ENCODE measurements around the gene ENG. TPM values are rescaled to one million over a fixed set of nuclear protein-coding genes. Genes with fewer than 3 reads are reported as not detected.
"Not testable (repeated sequence)": the region's sequence is repeated elsewhere in the genome, so short reads cannot be mapped to it uniquely, and the experiment has no call there.

The ENG gene
- total RNA-seq, 2 experiments from 2014 or later, result 10.5 to 11.6 TPM

DNA sequence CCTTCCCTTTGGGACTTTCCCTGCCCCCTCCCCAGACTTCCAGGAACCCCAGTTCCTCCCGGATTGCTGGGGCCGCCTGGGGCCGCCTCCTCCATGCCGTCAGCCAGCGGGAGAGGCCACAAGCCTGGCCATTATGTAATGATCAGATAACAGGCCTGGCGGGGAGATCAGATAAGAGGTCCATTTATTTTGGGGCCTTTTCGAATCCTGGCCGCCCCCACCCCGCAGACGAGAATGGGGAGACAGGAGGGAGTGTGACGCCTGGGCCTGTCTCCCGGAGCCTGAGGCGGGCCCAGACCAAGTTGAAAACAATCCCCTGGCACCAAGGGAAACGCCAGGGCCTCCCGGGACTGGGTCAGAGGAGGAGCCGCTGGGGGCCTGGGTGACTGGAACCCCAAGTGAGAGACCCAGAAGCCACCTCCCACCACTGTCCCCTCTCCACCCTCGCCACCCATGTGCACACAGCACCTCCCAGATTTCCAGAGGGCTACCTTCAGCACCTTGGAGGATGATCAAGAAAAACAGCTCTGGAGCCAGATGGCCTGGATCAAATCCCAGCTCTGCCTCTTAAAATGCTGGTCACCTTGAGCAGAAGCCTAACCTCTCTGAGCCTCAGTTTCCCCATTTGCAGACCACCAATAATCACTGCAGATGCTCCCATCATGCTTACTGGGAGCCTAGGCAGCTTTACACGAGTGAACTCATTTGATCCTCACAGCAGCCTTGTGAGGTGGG is 7.8 kb downstream of the ENG start:
- CTCF ChIA-PET, result interaction anchor here (0.9 to 2.6 kb wide), 2 partner anchors 23 to 111 kb away, joined by 4 to 6 read pairs; no protein-coding TSS in a partner anchor
- Mint-ChIP-seq H3K36me3 (ENCODE audit: low read depth) (peaks cover 19% of the 10 kb centered on the region), H3K4me3 (no peak overlapping the region), H3K4me1 (ENCODE audit: low read depth) (no peaks in the 10 kb centered on the region), H3K27me3 (ENCODE audit: low read depth) (no peaks in the 10 kb centered on the region), H3K9me3 (peaks cover 21% of the 10 kb centered on the region), H3K27ac (no peak overlapping the region)
- DNase-seq, result no peak
- intact Hi-C loops (cut with micrococcal nuclease), result no loop called here

DNA sequence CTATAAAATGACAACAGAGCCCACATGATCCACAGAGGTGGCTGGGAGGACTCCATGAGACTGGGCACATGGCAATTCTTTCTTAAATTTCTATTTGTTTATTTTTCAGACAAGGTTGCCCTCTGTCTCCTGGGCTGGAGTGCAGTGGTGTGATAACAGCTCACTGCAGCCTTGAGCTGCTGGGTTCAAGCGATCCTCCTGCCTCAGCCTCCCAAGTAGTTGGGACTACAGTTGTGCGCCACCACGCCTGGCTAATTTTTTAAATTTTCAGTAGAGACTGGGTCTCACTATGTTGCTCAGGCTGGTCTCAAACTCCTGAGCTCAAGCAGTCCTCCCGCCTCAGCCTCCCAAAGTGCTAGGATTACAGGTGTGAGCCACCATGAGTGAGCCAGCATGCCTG is 8.8 kb downstream of the ENG start:
- intact Hi-C loops (cut with micrococcal nuclease); DNase-seq; H3K4me3 Mint-ChIP-seq; H3K4me1 Mint-ChIP-seq (ENCODE audit: low read depth); H3K27ac Mint-ChIP-seq; H3K27me3 Mint-ChIP-seq (ENCODE audit: low read depth): not testable (repeated sequence)
- CTCF ChIA-PET, result interaction anchor here (0.9 to 2.6 kb wide), 2 partner anchors 24 to 111 kb away, joined by 3 to 6 read pairs; partner anchors contain the start of gene TOR2A
- Mint-ChIP-seq H3K36me3 (ENCODE audit: low read depth) (peaks cover 16% of the 10 kb centered on the region), H3K9me3 (peaks cover 20% of the 10 kb centered on the region)

DNA sequence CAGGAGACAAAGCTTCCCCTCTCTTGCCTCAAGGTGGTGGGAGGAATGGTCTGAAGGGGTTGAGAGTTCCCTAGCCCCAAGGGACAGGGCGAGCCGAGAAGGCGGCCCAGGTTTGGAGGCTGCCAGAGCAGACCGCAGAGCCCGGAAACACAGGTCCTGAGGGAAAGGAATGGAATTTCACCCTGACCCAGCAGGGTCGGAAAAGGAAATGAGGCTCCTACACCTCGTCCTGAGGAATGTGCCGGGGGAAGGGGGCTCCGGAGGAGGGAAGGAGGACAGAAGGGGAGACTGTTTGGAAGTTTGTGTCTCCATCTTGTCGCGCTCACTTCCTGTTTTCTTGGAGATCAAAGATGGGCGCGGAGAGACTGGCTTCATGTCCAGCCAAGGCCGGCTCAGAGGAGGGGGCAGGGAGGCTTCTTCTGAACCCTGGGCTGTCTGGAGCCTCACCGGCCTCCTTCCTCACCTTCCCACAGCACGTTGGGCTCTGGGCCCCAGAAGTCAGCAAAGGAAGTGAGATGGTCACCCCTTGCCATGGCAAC is 9.6 kb downstream of the ENG start:
- H3K4me3 Mint-ChIP-seq, result no peak overlapping the region
- CTCF ChIA-PET, result interaction anchor here (0.9 kb wide), 1 partner anchor 110 kb away, joined by 3 read pairs; the partner anchor contains the start of gene TOR2A
- H3K4me1 Mint-ChIP-seq (ENCODE audit: low read depth), result no peaks in the 10 kb centered on the region
- H3K9me3 Mint-ChIP-seq, result peaks cover 16% of the 10 kb centered on the region
- H3K36me3 Mint-ChIP-seq (ENCODE audit: low read depth), result peaks cover 11% of the 10 kb centered on the region
- intact Hi-C loops (cut with micrococcal nuclease), result no loop called here
- H3K27me3 Mint-ChIP-seq (ENCODE audit: low read depth), result no peaks in the 10 kb centered on the region
- no peak for DNase-seq
- H3K27ac Mint-ChIP-seq, result no peak overlapping the region

DNA sequence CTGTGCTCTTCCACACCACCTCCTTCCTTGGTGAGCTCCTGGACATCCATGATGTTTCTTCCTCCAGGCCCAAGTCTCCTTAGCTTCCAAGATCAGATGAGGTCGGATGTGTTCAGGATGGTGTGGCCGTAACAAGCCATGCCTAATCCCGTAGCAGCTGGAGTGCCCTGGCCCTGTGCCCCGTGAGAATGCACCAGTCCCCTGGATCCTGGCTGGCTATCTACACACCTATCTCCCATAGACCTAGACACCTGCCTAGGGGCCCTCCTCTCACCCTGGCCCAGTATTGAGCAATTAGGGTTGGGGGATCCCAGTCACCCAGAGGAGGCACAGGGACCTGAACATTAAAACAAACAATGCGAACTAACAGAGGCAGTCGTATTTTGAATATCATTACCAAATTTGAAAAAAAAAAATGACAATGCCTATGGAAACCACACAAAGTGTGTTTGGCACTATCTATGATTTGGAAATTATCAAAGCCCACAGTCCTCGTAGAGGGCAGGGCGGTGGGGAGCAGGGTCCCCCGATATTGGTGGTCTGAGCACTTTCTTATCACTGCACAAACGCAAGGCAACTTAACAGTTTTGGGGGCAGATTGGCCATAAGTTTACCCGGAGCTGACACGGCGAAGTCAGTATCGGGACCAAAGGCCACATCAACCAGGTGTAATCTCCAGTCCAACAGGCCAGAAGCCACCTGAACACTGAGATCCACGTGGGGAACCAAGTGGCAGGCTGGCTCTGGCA is 13.2 kb downstream of the ENG start:
- no peaks in the 10 kb centered on the region for H3K27me3 Mint-ChIP-seq (ENCODE audit: low read depth)

DNA sequence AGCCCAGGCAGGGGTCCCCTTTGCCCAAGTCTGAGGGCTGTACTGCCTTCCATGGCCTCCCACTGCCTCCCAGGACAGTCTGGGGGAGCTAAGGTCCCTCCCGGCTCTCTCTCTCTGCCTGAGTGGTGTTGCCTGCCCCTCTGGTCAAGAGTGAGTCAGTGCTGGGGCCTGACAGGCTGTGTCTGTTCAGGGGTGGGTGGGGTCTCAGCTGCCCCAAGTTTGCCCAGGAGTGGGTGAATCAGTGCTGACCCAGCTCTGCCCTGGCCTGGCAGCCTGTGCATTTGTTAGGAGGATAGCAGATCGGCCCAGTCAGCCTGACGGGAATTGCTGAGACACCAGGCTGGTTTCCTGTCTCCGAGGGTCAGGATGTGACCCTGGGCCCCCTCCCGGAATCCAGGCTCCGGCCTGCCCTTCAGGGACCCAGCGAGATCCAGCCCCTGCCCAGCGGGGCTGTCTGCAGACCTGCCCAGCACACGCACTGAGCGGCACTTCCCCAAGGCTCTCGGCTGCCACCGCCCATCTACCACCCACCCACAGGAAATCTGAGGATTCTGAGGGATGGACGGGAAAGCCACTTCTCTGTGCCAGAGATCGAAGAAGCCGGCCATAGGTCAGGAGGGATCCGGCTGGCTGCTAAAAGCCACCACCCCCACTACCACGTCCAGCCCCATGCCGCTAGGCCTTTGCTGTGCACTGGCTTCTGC is 15.9 kb downstream of the ENG start:
- Mint-ChIP-seq H3K4me3 (no peak overlapping the region), H3K9me3 (no peaks in the 10 kb centered on the region), H3K27ac (no peak overlapping the region), H3K36me3 (ENCODE audit: low read depth) (no peaks in the 10 kb centered on the region), H3K4me1 (ENCODE audit: low read depth) (peaks cover 2% of the 10 kb centered on the region), H3K27me3 (ENCODE audit: low read depth) (no peaks in the 10 kb centered on the region)
- intact Hi-C loops (cut with micrococcal nuclease), result no loop called here
- CTCF ChIA-PET, result interaction anchor here (1.3 kb wide), 1 partner anchor 29 kb away, joined by 3 read pairs; no protein-coding TSS in a partner anchor
- DNase-seq, result no peak

More for the DNA sequence above, 13.2 kb downstream of the ENG start:
- DNase-seq, result no peak
- Mint-ChIP-seq H3K36me3 (ENCODE audit: low read depth) (no peaks in the 10 kb centered on the region), H3K4me3 (no peak overlapping the region), H3K9me3 (no peaks in the 10 kb centered on the region), H3K27ac (no peak overlapping the region), H3K4me1 (ENCODE audit: low read depth) (no peaks in the 10 kb centered on the region)
- intact Hi-C loops (cut with micrococcal nuclease), result no loop called here
- CTCF ChIA-PET, result interaction anchor here (0.6 to 2.3 kb wide), 2 partner anchors 28 to 293 kb away, joined by 7 read pairs; no protein-coding TSS in a partner anchor

DNA sequence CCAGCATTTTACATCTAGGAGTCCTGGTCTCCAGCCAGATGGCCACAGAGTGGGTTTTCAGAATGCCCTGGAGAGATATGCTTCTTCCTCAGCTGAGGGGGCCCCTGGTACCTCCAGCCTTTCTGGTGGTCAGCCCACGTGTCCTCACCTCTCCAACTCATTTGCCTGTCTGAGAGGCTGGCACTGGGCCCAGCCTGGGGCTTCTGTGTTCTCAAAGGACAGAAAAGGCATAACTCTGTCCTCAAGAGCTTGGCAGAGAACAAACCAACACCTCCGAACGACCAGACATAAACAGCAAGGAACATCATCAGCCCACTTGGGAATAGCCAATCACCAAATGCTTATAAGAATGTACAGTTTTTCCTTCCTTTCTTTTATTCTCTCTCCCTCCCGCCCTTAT is 17.1 kb downstream of the ENG start:
- H3K4me3 Mint-ChIP-seq, result no peak overlapping the region
- no peak for DNase-seq
- CTCF ChIA-PET, result no interaction called here
- intact Hi-C loops (cut with micrococcal nuclease), result no loop called here
- no peaks in the 10 kb centered on the region for H3K27me3 Mint-ChIP-seq (ENCODE audit: low read depth)
- H3K36me3 Mint-ChIP-seq (ENCODE audit: low read depth), result peaks cover 1% of the 10 kb centered on the region
- H3K27ac Mint-ChIP-seq, result no peak overlapping the region
- no peaks in the 10 kb centered on the region for H3K9me3 Mint-ChIP-seq
- H3K4me1 Mint-ChIP-seq (ENCODE audit: low read depth), result peaks cover 11% of the 10 kb centered on the region

DNA sequence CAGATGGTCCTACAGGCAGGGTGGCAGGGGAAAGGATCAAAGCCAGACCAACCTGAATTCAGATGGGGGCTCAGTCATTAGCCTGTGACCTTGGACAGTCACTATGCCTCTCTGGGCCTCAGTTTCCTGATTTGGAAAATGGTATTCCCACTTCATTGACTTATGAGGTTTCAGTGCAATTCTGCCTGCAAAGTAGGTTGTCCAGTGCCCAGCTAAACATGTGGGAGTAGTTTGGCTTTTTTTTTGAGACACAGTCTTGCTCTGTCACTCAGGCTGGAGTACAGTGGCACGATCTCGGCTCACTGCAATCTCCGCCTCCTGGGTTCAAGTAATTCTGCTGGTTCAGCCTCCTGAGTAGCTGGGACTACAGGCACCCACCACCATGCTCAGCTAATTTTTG is 17.9 kb downstream of the ENG start:
- CTCF ChIA-PET; intact Hi-C loops (cut with micrococcal nuclease); H3K36me3 Mint-ChIP-seq (ENCODE audit: low read depth); H3K27ac Mint-ChIP-seq; DNase-seq; H3K9me3 Mint-ChIP-seq; H3K27me3 Mint-ChIP-seq (ENCODE audit: low read depth); H3K4me3 Mint-ChIP-seq: not testable (repeated sequence)
- H3K4me1 Mint-ChIP-seq (ENCODE audit: low read depth), result peaks cover 15% of the 10 kb centered on the region

DNA sequence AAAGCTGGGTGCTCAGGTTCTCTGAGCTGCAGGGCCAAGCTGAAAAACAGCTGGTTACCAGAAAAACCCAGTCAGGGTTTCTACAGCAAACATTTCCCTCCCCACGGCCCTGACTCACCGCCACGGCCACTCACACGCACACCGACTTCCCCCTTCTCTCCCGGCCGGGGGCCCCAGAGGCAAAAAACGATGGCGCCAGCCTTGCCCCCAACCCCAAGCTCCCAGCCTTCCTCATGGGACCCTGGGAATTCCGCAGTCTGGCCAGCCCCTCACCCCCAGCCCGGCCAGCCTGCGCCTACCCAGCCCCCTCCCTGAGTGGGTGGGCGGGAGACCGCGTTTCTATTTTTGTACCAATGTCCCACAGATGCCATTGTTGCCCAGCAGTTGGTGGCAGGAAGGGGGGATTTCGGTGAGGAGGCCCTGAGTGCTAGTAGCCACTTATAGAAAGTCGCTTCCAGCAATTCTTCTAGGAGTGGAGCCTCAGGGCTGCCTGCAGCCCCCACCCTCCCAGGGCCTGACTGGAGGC is 18.4 kb downstream of the ENG start:
- H3K27me3 Mint-ChIP-seq (ENCODE audit: low read depth), result no peaks in the 10 kb centered on the region
- H3K36me3 Mint-ChIP-seq (ENCODE audit: low read depth), result peaks cover 2% of the 10 kb centered on the region
- CTCF ChIA-PET, result interaction anchor here (0.6 kb wide), 2 partner anchors 200 to 282 kb away, joined by 3 read pairs; no protein-coding TSS in a partner anchor
- H3K27ac Mint-ChIP-seq, result no peak overlapping the region
- H3K4me1 Mint-ChIP-seq (ENCODE audit: low read depth), result peaks cover 15% of the 10 kb centered on the region
- H3K4me3 Mint-ChIP-seq, result no peak overlapping the region
- intact Hi-C loops (cut with micrococcal nuclease), result no loop called here
- no peak for DNase-seq
- H3K9me3 Mint-ChIP-seq, result no peaks in the 10 kb centered on the region

DNA sequence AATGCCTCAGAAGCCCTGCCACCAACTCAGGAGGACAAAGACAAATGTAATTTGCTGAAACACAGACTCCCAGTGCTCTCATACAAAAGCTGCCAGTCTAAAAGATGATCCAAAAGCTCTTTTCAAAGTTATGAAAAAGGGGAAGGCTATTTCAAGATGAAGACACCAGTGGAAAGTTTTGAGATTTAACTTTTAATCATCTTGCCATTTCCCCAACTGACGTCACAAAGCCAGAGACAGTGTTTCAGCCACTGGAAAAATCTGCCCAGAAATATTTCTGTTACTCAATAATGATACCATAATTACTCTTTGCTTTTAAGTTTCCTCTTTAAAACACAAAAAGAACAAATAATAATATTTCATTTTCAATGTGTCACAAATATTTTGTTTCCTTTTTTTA is 20.9 kb downstream of the ENG start:
- H3K4me1 Mint-ChIP-seq (ENCODE audit: low read depth), result peaks cover 15% of the 10 kb centered on the region
- H3K4me3 Mint-ChIP-seq, result no peak overlapping the region
- intact Hi-C loops (cut with micrococcal nuclease), result no loop called here
- H3K27ac Mint-ChIP-seq, result peak overlapping the region; percentile 46
- DNase-seq, result no peak
- CTCF ChIA-PET, result interaction anchor here (2.5 kb wide), 1 partner anchor 37 kb away, joined by 6 read pairs; no protein-coding TSS in a partner anchor
- H3K9me3 Mint-ChIP-seq, result no peaks in the 10 kb centered on the region
- H3K36me3 Mint-ChIP-seq (ENCODE audit: low read depth), result peaks cover 2% of the 10 kb centered on the region
- no peaks in the 10 kb centered on the region for H3K27me3 Mint-ChIP-seq (ENCODE audit: low read depth)

DNA sequence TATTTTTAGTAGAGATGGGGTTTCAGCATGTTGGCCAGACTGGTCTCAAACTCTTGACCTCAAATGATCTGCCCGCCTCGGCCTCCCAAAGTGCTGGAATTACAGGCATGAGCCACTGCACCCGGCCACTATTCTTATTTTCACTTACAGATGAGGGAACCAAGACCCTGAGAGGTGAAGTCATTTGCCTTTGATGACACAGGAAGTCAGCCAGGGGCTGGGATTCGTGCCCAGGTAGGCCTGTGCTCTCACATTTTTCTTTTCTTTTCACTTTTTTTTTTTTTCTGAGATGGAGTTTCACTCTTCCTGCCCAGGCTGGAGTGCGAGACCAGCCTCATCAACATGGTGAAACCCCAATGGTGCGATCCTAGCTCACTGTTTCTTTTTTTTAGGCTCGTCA is 22.2 kb downstream of the ENG start:
- no peaks in the 10 kb centered on the region for H3K9me3 Mint-ChIP-seq
- peak overlapping the region; percentile 66 for H3K27ac Mint-ChIP-seq
- no peak overlapping the region for H3K4me3 Mint-ChIP-seq
- H3K4me1 Mint-ChIP-seq (ENCODE audit: low read depth), result peaks cover 15% of the 10 kb centered on the region
- CTCF ChIA-PET, result interaction anchor here (0.9 to 2.5 kb wide), 2 partner anchors 38 to 78 kb away, joined by 3 to 6 read pairs; no protein-coding TSS in a partner anchor
- H3K27me3 Mint-ChIP-seq (ENCODE audit: low read depth), result no peaks in the 10 kb centered on the region
- intact Hi-C loops (cut with micrococcal nuclease), result no loop called here
- H3K36me3 Mint-ChIP-seq (ENCODE audit: low read depth), result peaks cover 2% of the 10 kb centered on the region
- peak; percentile 40 for DNase-seq

DNA sequence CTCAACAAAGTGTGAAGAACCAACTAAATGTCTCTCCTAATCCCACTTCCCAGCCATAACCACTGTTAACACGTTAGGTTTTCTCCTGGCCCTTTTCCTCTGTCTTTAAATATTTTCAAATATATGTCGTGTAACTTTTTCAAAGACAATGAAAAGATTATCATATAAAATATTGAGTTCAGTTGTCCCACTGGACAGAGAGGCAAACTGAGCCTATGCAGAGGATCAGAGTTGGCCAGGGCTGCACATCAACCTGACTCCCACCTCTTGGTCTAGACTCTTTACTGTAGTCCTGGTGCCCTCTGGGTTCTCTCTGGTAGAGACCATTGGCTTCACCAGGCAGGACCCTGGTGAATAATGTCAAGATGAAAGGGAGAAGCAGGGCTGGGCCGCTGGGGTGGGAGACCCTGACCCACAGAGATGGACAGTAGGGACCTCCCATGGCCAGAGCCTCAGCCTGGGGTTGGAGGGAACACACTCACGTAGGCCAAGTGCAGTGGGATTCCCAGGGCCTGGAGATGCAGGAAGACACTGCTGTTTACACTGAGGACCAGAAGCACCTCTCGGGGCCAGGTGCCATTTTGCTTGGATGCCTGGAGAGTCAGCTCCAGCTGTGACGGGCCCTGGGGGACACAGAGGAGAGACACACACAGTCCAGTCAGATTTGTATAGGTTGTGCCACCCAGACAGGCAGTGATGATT is 25.1 kb downstream of the ENG start:
- peaks cover 15% of the 10 kb centered on the region for H3K4me1 Mint-ChIP-seq (ENCODE audit: low read depth)
- CTCF ChIA-PET, result no interaction called here
- intact Hi-C loops (cut with micrococcal nuclease), result no loop called here
- no peak overlapping the region for H3K27ac Mint-ChIP-seq
- H3K9me3 Mint-ChIP-seq, result no peaks in the 10 kb centered on the region
- no peaks in the 10 kb centered on the region for H3K27me3 Mint-ChIP-seq (ENCODE audit: low read depth)
- H3K4me3 Mint-ChIP-seq, result no peak overlapping the region
- H3K36me3 Mint-ChIP-seq (ENCODE audit: low read depth), result peaks cover 4% of the 10 kb centered on the region
- no peak for DNase-seq
